Measurements from ENCODE around the gene ZNG1A. TPM values are rescaled to one million over a fixed set of nuclear protein-coding genes. Genes with fewer than 3 reads are reported as not detected.
"Not testable (repeated sequence)": the region's sequence is repeated elsewhere in the genome, so short reads cannot be mapped to it uniquely, and the experiment has no call there.

Gene ZNG1A
- total RNA-seq, 4 donors from 2014 or later: 23.3 to 45.3 (median 40.6) TPM

- H3K4me3 ChIP-seq; DNase-seq; H3K4me1 ChIP-seq; intact Hi-C loops (cut with DNase I; ENCODE audit: low total_unique reads); H3K9me3 ChIP-seq; H3K27me3 ChIP-seq; H3K27ac ChIP-seq; H3K36me3 ChIP-seq: not testable (repeated sequence)
Measured at GRCh38 chr9:82932-83689, 95.7 kb downstream of the ZNG1A start.

GRCh38 chr9:78333-78732, 100.5 kb downstream of the ZNG1A start:
- DNase-seq; intact Hi-C loops (cut with DNase I; ENCODE audit: low total_unique reads); H3K4me3 ChIP-seq; H3K9me3 ChIP-seq; H3K27ac ChIP-seq; H3K4me1 ChIP-seq; H3K36me3 ChIP-seq; H3K27me3 ChIP-seq: not testable (repeated sequence)

GRCh38 chr9:76389-76788, 102.5 kb downstream of the ZNG1A start:
- intact Hi-C loops (cut with DNase I; ENCODE audit: low total_unique reads): not testable (repeated sequence)

GRCh38 chr9:73900-74525, 104.8 kb downstream of the ZNG1A start:
- H3K27me3 ChIP-seq; intact Hi-C loops (cut with DNase I; ENCODE audit: low total_unique reads); H3K9me3 ChIP-seq; H3K36me3 ChIP-seq; H3K4me1 ChIP-seq: not testable (repeated sequence)
- peak; percentile 41 to 52 for DNase-seq
- Histone ChIP-seq H3K27ac (peak overlapping the region in 1 of 2 donors; percentile 90), H3K4me3 (peak overlapping the region; percentile 24 to 64)

More at GRCh38 chr9:76389-76788, 102.5 kb downstream of the ZNG1A start:
- not testable (repeated sequence) for H3K9me3 ChIP-seq, H3K36me3 ChIP-seq, DNase-seq, H3K4me3 ChIP-seq, H3K27me3 ChIP-seq, H3K4me1 ChIP-seq, H3K27ac ChIP-seq

- peak overlapping the region; percentile 64 to 90 for H3K27ac ChIP-seq
- H3K27me3 ChIP-seq; H3K36me3 ChIP-seq; H3K4me1 ChIP-seq; intact Hi-C loops (cut with DNase I; ENCODE audit: low total_unique reads); H3K9me3 ChIP-seq: not testable (repeated sequence)
- DNase-seq: peak; percentile 22 to 52
- H3K4me3 ChIP-seq: peak overlapping the region; percentile 24 to 64
Measured at GRCh38 chr9:73076-73899, 105.6 kb downstream of the ZNG1A start.

Other genes with a start within 250 kb of the ZNG1A start
- gene WASHC1, start 149.6 kb downstream of the ZNG1A start, total RNA-seq: 10 to 100 TPM in 1 of 4 donors, 1 to 10 TPM in 2, not detected in 1; 1.0 to 26.9 (median 4.7) TPM
- gene FOXD4, start 60.6 kb downstream of the ZNG1A start, total RNA-seq: under 1 TPM in 1 of 4 donors, not detected in 3; 0.85 TPM
- gene DOCK8, start 35.8 kb upstream of the ZNG1A start, total RNA-seq: 10 to 100 TPM in 2 of 4 donors, 1 to 10 TPM in 2; 6.7 to 28.5 (median 11.7) TPM

All from uterus (tissue), 4 donors.